ENCODE measurements around the gene CHCHD6.

The CHCHD6 gene

DNA sequence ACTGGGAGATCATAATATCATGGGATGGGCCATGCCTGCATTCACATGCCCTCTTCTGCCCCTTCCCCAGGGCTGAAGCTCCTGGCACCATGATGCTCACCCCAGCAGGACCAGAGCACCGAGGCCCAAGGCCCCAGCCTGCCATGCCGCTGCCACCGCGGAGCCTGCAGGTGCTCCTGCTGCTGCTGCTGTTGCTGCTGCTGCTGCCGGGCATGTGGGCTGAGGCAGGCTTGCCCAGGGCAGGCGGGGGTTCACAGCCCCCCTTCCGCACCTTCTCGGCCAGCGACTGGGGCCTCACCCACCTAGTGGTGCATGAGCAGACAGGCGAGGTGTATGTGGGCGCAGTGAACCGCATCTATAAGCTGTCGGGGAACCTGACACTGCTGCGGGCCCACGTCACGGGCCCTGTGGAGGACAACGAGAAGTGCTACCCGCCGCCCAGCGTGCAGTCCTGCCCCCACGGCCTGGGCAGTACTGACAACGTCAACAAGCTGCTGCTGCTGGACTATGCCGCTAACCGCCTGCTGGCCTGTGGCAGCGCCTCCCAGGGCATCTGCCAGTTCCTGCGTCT, 284.5 kb downstream of the CHCHD6 start:
- Histone ChIP-seq H2AFZ (ENCODE audit: low read depth, low read length, severe bottlenecking) (no peak overlapping the region), H3K79me2 (ENCODE audit: insufficient read depth, low read length) (no peaks in the 10 kb centered on the region), H3K27me3 (ENCODE audit: low read length) (no peaks in the 10 kb centered on the region)

DNA sequence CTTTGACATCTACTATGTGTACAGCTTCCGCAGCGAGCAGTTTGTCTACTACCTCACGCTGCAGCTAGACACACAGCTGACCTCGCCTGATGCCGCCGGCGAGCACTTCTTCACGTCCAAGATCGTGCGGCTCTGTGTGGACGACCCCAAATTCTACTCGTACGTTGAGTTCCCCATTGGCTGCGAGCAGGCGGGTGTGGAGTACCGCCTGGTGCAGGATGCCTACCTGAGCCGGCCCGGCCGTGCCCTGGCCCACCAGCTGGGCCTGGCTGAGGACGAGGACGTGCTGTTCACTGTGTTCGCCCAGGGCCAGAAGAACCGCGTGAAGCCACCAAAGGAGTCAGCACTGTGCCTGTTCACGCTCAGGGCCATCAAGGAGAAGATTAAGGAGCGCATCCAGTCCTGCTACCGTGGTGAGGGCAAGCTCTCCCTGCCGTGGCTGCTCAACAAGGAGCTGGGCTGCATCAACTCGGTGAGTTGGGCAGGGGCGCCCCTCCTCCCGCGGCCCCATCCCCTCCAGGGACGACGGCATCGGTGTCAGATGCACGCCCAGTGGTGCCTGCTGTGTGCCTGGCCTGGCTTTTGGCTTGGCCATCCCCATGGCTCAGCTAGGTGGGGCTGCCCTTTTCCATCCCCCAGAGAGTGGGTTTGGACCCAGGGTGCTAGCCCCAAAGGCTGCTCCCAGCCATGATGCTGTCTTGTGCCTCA, 285.4 kb downstream of the CHCHD6 start:
- no peak overlapping the region for H3K4me2 ChIP-seq (ENCODE audit: low read depth, low read length, poor library complexity, severe bottlenecking)
- H3K79me2 ChIP-seq (ENCODE audit: insufficient read depth, low read length), result no peaks in the 10 kb centered on the region
- no peaks in the 10 kb centered on the region for H3K36me3 ChIP-seq (ENCODE audit: low read length)

More for the DNA sequence above, 284.5 kb downstream of the CHCHD6 start:
- no peaks in the 10 kb centered on the region for H3K9me3 ChIP-seq (ENCODE audit: insufficient read depth, low read length)
- H4K20me1 ChIP-seq (ENCODE audit: low read depth, low read length), result no peaks in the 10 kb centered on the region
- no peaks in the 10 kb centered on the region for H3K9me2 ChIP-seq (replicated peaks; ENCODE audit: insufficient read depth, low read length)
- no peak overlapping the region for H3K9ac ChIP-seq (ENCODE audit: low read length)
- no peaks in the 10 kb centered on the region for H3F3A ChIP-seq (ENCODE audit: insufficient read depth)
- H3K4me2 ChIP-seq (ENCODE audit: low read depth, low read length, poor library complexity, severe bottlenecking), result no peak overlapping the region
- TF ChIP-seq, protein P1, sequence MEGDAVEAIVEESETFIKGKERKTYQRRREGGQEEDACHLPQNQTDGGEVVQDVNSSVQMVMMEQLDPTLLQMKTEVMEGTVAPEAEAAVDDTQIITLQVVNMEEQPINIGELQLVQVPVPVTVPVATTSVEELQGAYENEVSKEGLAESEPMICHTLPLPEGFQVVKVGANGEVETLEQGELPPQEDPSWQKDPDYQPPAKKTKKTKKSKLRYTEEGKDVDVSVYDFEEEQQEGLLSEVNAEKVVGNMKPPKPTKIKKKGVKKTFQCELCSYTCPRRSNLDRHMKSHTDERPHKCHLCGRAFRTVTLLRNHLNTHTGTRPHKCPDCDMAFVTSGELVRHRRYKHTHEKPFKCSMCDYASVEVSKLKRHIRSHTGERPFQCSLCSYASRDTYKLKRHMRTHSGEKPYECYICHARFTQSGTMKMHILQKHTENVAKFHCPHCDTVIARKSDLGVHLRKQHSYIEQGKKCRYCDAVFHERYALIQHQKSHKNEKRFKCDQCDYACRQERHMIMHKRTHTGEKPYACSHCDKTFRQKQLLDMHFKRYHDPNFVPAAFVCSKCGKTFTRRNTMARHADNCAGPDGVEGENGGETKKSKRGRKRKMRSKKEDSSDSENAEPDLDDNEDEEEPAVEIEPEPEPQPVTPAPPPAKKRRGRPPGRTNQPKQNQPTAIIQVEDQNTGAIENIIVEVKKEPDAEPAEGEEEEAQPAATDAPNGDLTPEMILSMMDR (IDR thresholded peaks at IDR 0.05; ENCODE audit: insufficient read depth, low read length, poor library complexity, severe bottlenecking), result no peak
- no peak for TF ChIP-seq EZH2phosphoT487 (conservative IDR thresholded peaks at IDR 0.05; ENCODE audit: low read length)
- no peaks in the 10 kb centered on the region for H3K36me3 ChIP-seq (ENCODE audit: low read length)
- H3K27ac ChIP-seq (ENCODE audit: low read depth, low read length), result no peak overlapping the region
- no peak overlapping the region for H3K4me3 ChIP-seq (ENCODE audit: insufficient read depth, low read length, poor library complexity, severe bottlenecking)

DNA sequence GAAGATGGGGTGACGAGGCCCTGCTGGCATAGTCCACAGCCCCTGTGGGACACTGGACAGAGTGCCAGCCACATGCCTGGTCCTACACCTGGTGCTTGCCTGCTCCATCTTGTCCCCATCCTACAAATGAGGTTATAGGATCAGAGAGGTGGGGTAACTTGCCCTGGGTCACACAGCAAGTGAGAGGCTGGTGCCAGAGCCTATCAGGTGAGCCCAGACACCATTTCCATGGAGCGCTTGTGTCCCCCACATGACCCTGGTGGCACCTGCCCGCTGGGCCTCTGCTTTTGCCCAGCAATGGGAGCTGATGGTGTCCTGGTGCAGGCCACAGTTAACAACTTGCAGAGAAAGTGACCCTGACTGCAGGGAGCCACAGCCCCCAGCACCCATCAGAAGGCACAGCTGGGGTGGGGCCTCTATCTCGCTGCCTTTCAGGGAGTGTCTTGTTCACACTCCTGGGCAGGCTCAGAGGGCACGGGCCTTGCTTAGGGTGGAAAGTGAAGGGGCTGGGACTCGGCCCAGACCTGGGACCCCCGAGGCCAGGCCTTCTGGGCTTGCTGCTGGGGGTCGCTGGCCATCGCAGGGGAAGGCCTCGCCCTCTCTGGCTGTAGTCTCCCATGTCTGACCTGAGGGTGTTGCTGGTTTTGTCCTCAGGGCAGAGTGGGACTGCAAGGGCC, 286.1 kb downstream of the CHCHD6 start:
- Histone ChIP-seq H3K36me3 (ENCODE audit: low read length) (no peaks in the 10 kb centered on the region), H4K20me1 (ENCODE audit: low read depth, low read length) (no peaks in the 10 kb centered on the region), H3K4me2 (ENCODE audit: low read depth, low read length, poor library complexity, severe bottlenecking) (no peak overlapping the region), H3K9ac (ENCODE audit: low read length) (no peak overlapping the region), H3K27me3 (ENCODE audit: low read length) (no peaks in the 10 kb centered on the region), H3K27ac (ENCODE audit: low read depth, low read length) (no peak overlapping the region), H3F3A (ENCODE audit: insufficient read depth) (no peaks in the 10 kb centered on the region), H3K79me2 (ENCODE audit: insufficient read depth, low read length) (no peaks in the 10 kb centered on the region), H3K4me3 (ENCODE audit: insufficient read depth, low read length, poor library complexity, severe bottlenecking) (no peak overlapping the region), H3K9me3 (ENCODE audit: insufficient read depth, low read length) (no peaks in the 10 kb centered on the region), H2AFZ (ENCODE audit: low read depth, low read length, severe bottlenecking) (no peak overlapping the region), H3K9me2 (replicated peaks; ENCODE audit: insufficient read depth, low read length) (no peaks in the 10 kb centered on the region)
- TF ChIP-seq, protein P1 (IDR thresholded peaks at IDR 0.05; ENCODE audit: insufficient read depth, low read length, poor library complexity, severe bottlenecking), result no peak
- no peak for TF ChIP-seq EZH2phosphoT487 (conservative IDR thresholded peaks at IDR 0.05; ENCODE audit: low read length)

More for the DNA sequence above, 285.4 kb downstream of the CHCHD6 start:
- no peak overlapping the region for H3K9ac ChIP-seq (ENCODE audit: low read length)
- TF ChIP-seq, protein P1 (IDR thresholded peaks at IDR 0.05; ENCODE audit: insufficient read depth, low read length, poor library complexity, severe bottlenecking), result no peak
- no peak for TF ChIP-seq EZH2phosphoT487 (conservative IDR thresholded peaks at IDR 0.05; ENCODE audit: low read length)
- H2AFZ ChIP-seq (ENCODE audit: low read depth, low read length, severe bottlenecking), result no peak overlapping the region
- no peaks in the 10 kb centered on the region for H4K20me1 ChIP-seq (ENCODE audit: low read depth, low read length)
- H3K9me2 ChIP-seq (replicated peaks; ENCODE audit: insufficient read depth, low read length), result no peaks in the 10 kb centered on the region
- no peaks in the 10 kb centered on the region for H3K27me3 ChIP-seq (ENCODE audit: low read length)
- no peak overlapping the region for H3K27ac ChIP-seq (ENCODE audit: low read depth, low read length)
- no peak overlapping the region for H3K4me3 ChIP-seq (ENCODE audit: insufficient read depth, low read length, poor library complexity, severe bottlenecking)
- no peaks in the 10 kb centered on the region for H3F3A ChIP-seq (ENCODE audit: insufficient read depth)
- no peaks in the 10 kb centered on the region for H3K9me3 ChIP-seq (ENCODE audit: insufficient read depth, low read length)
